Stimulated activated CD4-positive, alpha-beta T cell treated with anti-CD3 and anti-CD28 coated beads, Interleukin-12 subunit alpha, Interleukin-12 subunit beta, amount 100 ng/mL, for 4 hours (primary cell): Measurements from ENCODE around the gene TAC4.
"Not testable (repeated sequence)": the region's sequence is repeated elsewhere in the genome, so short reads cannot be mapped to it uniquely, and the experiment has no call there.

Experiments used
- DNase-seq: peaks from one replicate; pipeline ENCODE4 v3.0.0-alpha.2; 2020

The TAC4 gene

GRCh38 chr17:49842371-49842770 is 5.5 kb downstream of the TAC4 start:
- DNase-seq, result no peak

GRCh38 chr17:49841548-49841947 is 6.3 kb downstream of the TAC4 start:
- no peak for DNase-seq

- no peak for DNase-seq
These were observed 8.4 kb downstream of the TAC4 start for GRCh38 chr17:49839455-49839854.

- DNase-seq, result no peak
These were observed 11.5 kb downstream of the TAC4 start for GRCh38 chr17:49836111-49837030.

GRCh38 chr17:49835472-49835871 is 12.4 kb downstream of the TAC4 start:
- DNase-seq, result no peak

GRCh38 chr17:49834118-49834743 is 13.6 kb downstream of the TAC4 start:
- DNase-seq, result no peak

GRCh38 chr17:49832840-49833599 is 14.8 kb downstream of the TAC4 start:
- no peak for DNase-seq

GRCh38 chr17:49830605-49831004 is 17.3 kb downstream of the TAC4 start:
- no peak for DNase-seq

- DNase-seq, result no peak
These were observed 18.8 kb downstream of the TAC4 start for GRCh38 chr17:49829026-49829425.

- DNase-seq, result not testable (repeated sequence)
These were observed 19.5 kb downstream of the TAC4 start for GRCh38 chr17:49828325-49828724.

GRCh38 chr17:49825645-49826044 is 22.2 kb downstream of the TAC4 start:
- DNase-seq, result no peak

- DNase-seq, result no peak
These were observed 24.3 kb downstream of the TAC4 start for GRCh38 chr17:49823614-49824013.

GRCh38 chr17:49822829-49823228 is 25.0 kb downstream of the TAC4 start:
- no peak for DNase-seq

GRCh38 chr17:49821916-49822315 is 26.0 kb downstream of the TAC4 start:
- DNase-seq, result no peak

- DNase-seq, result no peak
These were observed 26.4 kb downstream of the TAC4 start for GRCh38 chr17:49821466-49821865.

GRCh38 chr17:49820773-49821172 is 27.1 kb downstream of the TAC4 start:
- no peak for DNase-seq

- no peak for DNase-seq
These were observed 28.2 kb downstream of the TAC4 start for GRCh38 chr17:49819651-49820050.

- DNase-seq, result no peak
These were observed 28.7 kb downstream of the TAC4 start for GRCh38 chr17:49819138-49819537.

- DNase-seq, result no peak
These were observed 29.9 kb downstream of the TAC4 start for GRCh38 chr17:49817993-49818392.

- DNase-seq, result no peak
These were observed 32.0 kb downstream of the TAC4 start for GRCh38 chr17:49815761-49816281.

- no peak for DNase-seq
These were observed 32.9 kb downstream of the TAC4 start for GRCh38 chr17:49814781-49815529.

- DNase-seq, result no peak
These were observed 38.8 kb downstream of the TAC4 start for GRCh38 chr17:49809056-49809455.

- DNase-seq, result no peak
These were observed 49.1 kb downstream of the TAC4 start for GRCh38 chr17:49798738-49799137.
